Activated naive CD8-positive, alpha-beta T cell treated with anti-CD3 and anti-CD28 coated beads, Interleukin-2, amount 50 U/mL, for 24 hours (primary cell): ENCODE results near the gene ALDH1A2.
"Not testable (repeated sequence)": the region's sequence is repeated elsewhere in the genome, so short reads cannot be mapped to it uniquely, and the experiment has no call there.

Experiments used
- ATAC-seq: fragments of 150-1000 bp; cut with Tn5 transposase; one replicate; pipeline ENCODE4 v1.10.0; 2021
- DNase-seq: peaks from one replicate; pipeline ENCODE4 v3.0.0; 2021
- H3K27ac Mint-ChIP-seq: one replicate; pipeline ENCODE4 v1.8.0; 2021; ENCODE audit warnings: mild to moderate bottlenecking, mixed read lengths
- H3K27me3 Mint-ChIP-seq: one replicate; pipeline ENCODE4 v1.8.0; 2021; ENCODE audit warnings: mixed read lengths
- H3K36me3 Mint-ChIP-seq: one replicate; pipeline ENCODE4 v1.8.0; 2021; ENCODE audit warnings: low read depth, mixed read lengths
- H3K4me1 Mint-ChIP-seq: one replicate; pipeline ENCODE4 v1.8.0; 2021; ENCODE audit warnings: mixed read lengths
- H3K4me3 Mint-ChIP-seq: one replicate; pipeline ENCODE4 v1.8.0; 2021; ENCODE audit warnings: mild to moderate bottlenecking, moderate library complexity, mixed read lengths
- H3K9me3 Mint-ChIP-seq: one replicate; pipeline ENCODE4 v1.8.0; 2021; ENCODE audit warnings: mixed read lengths

Gene ALDH1A2

GRCh38 chr15:58060575-58060974 lies 4.9 kb downstream of the ALDH1A2 start:
- no peak for ATAC-seq
- Mint-ChIP-seq H3K9me3 (no peaks in the 10 kb centered on the region), H3K36me3 (no peaks in the 10 kb centered on the region), H3K27me3 (peaks cover 64% of the 10 kb centered on the region), H3K27ac (no peak overlapping the region), H3K4me1 (no peaks in the 10 kb centered on the region), H3K4me3 (no peak overlapping the region)
- no peak for DNase-seq

GRCh38 chr15:58058729-58059128 lies 6.8 kb downstream of the ALDH1A2 start:
- DNase-seq (no peak), ATAC-seq (no peak)
- Mint-ChIP-seq H3K27me3 (peaks cover 64% of the 10 kb centered on the region), H3K4me3 (no peak overlapping the region), H3K9me3 (no peaks in the 10 kb centered on the region), H3K4me1 (no peaks in the 10 kb centered on the region), H3K36me3 (no peaks in the 10 kb centered on the region), H3K27ac (no peak overlapping the region)

- no peaks in the 10 kb centered on the region for H3K36me3 Mint-ChIP-seq
- H3K4me3 Mint-ChIP-seq = no peak overlapping the region
- H3K4me1 Mint-ChIP-seq = no peaks in the 10 kb centered on the region
- DNase-seq (no peak), ATAC-seq (no peak)
- H3K9me3 Mint-ChIP-seq = no peaks in the 10 kb centered on the region
- H3K27ac Mint-ChIP-seq = no peak overlapping the region
- H3K27me3 Mint-ChIP-seq = peaks cover 63% of the 10 kb centered on the region
Observed at GRCh38 chr15:58058073-58058472, 7.4 kb downstream of the ALDH1A2 start.

GRCh38 chr15:58057559-58057958 lies 8.0 kb downstream of the ALDH1A2 start:
- Mint-ChIP-seq H3K9me3 (no peaks in the 10 kb centered on the region), H3K27ac (no peak overlapping the region), H3K36me3 (no peaks in the 10 kb centered on the region), H3K4me1 (no peaks in the 10 kb centered on the region), H3K4me3 (no peak overlapping the region), H3K27me3 (peaks cover 58% of the 10 kb centered on the region)
- ATAC-seq = no peak
- DNase-seq = no peak

- Mint-ChIP-seq H3K27me3 (peaks cover 50% of the 10 kb centered on the region), H3K36me3 (no peaks in the 10 kb centered on the region), H3K9me3 (no peaks in the 10 kb centered on the region), H3K27ac (no peak overlapping the region), H3K4me3 (no peak overlapping the region), H3K4me1 (no peaks in the 10 kb centered on the region)
- no peak for DNase-seq
- ATAC-seq = no peak
Observed at GRCh38 chr15:58056015-58056414, 9.5 kb downstream of the ALDH1A2 start.

- Mint-ChIP-seq H3K27me3 (peaks cover 46% of the 10 kb centered on the region), H3K4me3 (no peak overlapping the region), H3K36me3 (no peaks in the 10 kb centered on the region), H3K9me3 (no peaks in the 10 kb centered on the region), H3K27ac (no peak overlapping the region), H3K4me1 (no peaks in the 10 kb centered on the region)
- ATAC-seq = no peak
- no peak for DNase-seq
Observed at GRCh38 chr15:58053315-58054153, 12.0 kb downstream of the ALDH1A2 start.

- H3K4me3 Mint-ChIP-seq = no peak overlapping the region
- DNase-seq (no peak), ATAC-seq (no peak)
- no peaks in the 10 kb centered on the region for H3K9me3 Mint-ChIP-seq
- no peak overlapping the region for H3K27ac Mint-ChIP-seq
- peaks cover 39% of the 10 kb centered on the region for H3K27me3 Mint-ChIP-seq
- no peaks in the 10 kb centered on the region for H3K36me3 Mint-ChIP-seq
- no peaks in the 10 kb centered on the region for H3K4me1 Mint-ChIP-seq
Observed at GRCh38 chr15:58052334-58052733, 13.2 kb downstream of the ALDH1A2 start.

- H3K27me3 Mint-ChIP-seq = peaks cover 42% of the 10 kb centered on the region
- H3K36me3 Mint-ChIP-seq = no peaks in the 10 kb centered on the region
- H3K4me1 Mint-ChIP-seq = no peaks in the 10 kb centered on the region
- no peak overlapping the region for H3K27ac Mint-ChIP-seq
- no peak for DNase-seq
- ATAC-seq = no peak
- no peaks in the 10 kb centered on the region for H3K9me3 Mint-ChIP-seq
- H3K4me3 Mint-ChIP-seq = no peak overlapping the region
Observed at GRCh38 chr15:58049520-58050227, 15.8 kb downstream of the ALDH1A2 start.

- Mint-ChIP-seq H3K4me3 (no peak overlapping the region), H3K36me3 (no peaks in the 10 kb centered on the region), H3K27me3 (peaks cover 42% of the 10 kb centered on the region), H3K4me1 (no peaks in the 10 kb centered on the region), H3K9me3 (no peaks in the 10 kb centered on the region), H3K27ac (no peak overlapping the region)
- ATAC-seq (no peak), DNase-seq (no peak)
Observed at GRCh38 chr15:58048261-58048660, 17.2 kb downstream of the ALDH1A2 start.

- H3K4me3 Mint-ChIP-seq = no peak overlapping the region
- H3K27ac Mint-ChIP-seq = no peak overlapping the region
- DNase-seq (no peak), ATAC-seq (no peak)
- H3K9me3 Mint-ChIP-seq = no peaks in the 10 kb centered on the region
- H3K4me1 Mint-ChIP-seq = no peaks in the 10 kb centered on the region
- H3K36me3 Mint-ChIP-seq = no peaks in the 10 kb centered on the region
- peaks cover 41% of the 10 kb centered on the region for H3K27me3 Mint-ChIP-seq
Observed at GRCh38 chr15:58047149-58047548, 18.4 kb downstream of the ALDH1A2 start.

GRCh38 chr15:58046467-58046866 lies 19.0 kb downstream of the ALDH1A2 start:
- H3K27me3 Mint-ChIP-seq = peaks cover 37% of the 10 kb centered on the region
- H3K27ac Mint-ChIP-seq = no peak overlapping the region
- no peaks in the 10 kb centered on the region for H3K9me3 Mint-ChIP-seq
- H3K4me3 Mint-ChIP-seq = no peak overlapping the region
- DNase-seq = no peak
- H3K36me3 Mint-ChIP-seq = no peaks in the 10 kb centered on the region
- H3K4me1 Mint-ChIP-seq = no peaks in the 10 kb centered on the region
- no peak for ATAC-seq

- not testable (repeated sequence) for H3K9me3 Mint-ChIP-seq
- H3K27me3 Mint-ChIP-seq = peaks cover 37% of the 10 kb centered on the region
Observed at GRCh38 chr15:58045376-58045775, 20.1 kb downstream of the ALDH1A2 start.

GRCh38 chr15:58044551-58044950 lies 21.0 kb downstream of the ALDH1A2 start:
- no peaks in the 10 kb centered on the region for H3K4me1 Mint-ChIP-seq
- no peak overlapping the region for H3K27ac Mint-ChIP-seq
- no peaks in the 10 kb centered on the region for H3K9me3 Mint-ChIP-seq
- no peak overlapping the region for H3K4me3 Mint-ChIP-seq
- no peak for DNase-seq
- no peaks in the 10 kb centered on the region for H3K36me3 Mint-ChIP-seq
- no peak for ATAC-seq
- peaks cover 34% of the 10 kb centered on the region for H3K27me3 Mint-ChIP-seq

More at GRCh38 chr15:58045376-58045775, 20.1 kb downstream of the ALDH1A2 start:
- H3K4me1 Mint-ChIP-seq, ATAC-seq, H3K4me3 Mint-ChIP-seq, H3K27ac Mint-ChIP-seq, DNase-seq, H3K36me3 Mint-ChIP-seq: not testable (repeated sequence)

- Mint-ChIP-seq H3K4me3 (no peak overlapping the region), H3K27ac (no peak overlapping the region), H3K36me3 (no peaks in the 10 kb centered on the region), H3K9me3 (no peaks in the 10 kb centered on the region), H3K27me3 (peaks cover 27% of the 10 kb centered on the region), H3K4me1 (no peaks in the 10 kb centered on the region)
- ATAC-seq = no peak
- DNase-seq = peak; percentile 41
Observed at GRCh38 chr15:58043192-58043903, 22.2 kb downstream of the ALDH1A2 start.

- no peak for ATAC-seq
- H3K9me3 Mint-ChIP-seq = no peaks in the 10 kb centered on the region
- no peak overlapping the region for H3K27ac Mint-ChIP-seq
Observed at GRCh38 chr15:58042006-58042405, 23.5 kb downstream of the ALDH1A2 start.

More at GRCh38 chr15:58042006-58042405, 23.5 kb downstream of the ALDH1A2 start:
- Mint-ChIP-seq H3K27me3 (peaks cover 31% of the 10 kb centered on the region), H3K36me3 (no peaks in the 10 kb centered on the region), H3K4me1 (no peaks in the 10 kb centered on the region), H3K4me3 (no peak overlapping the region)
- no peak for DNase-seq
